Loucy (cell line): ENCODE data around the gene ARID3B.

Experiments used
- H2AFZ ChIP-seq: fragments of 200-600 bp; sonication (generic); 2 replicates; pipeline ENCODE4 v1.6.0; 2016; ENCODE audit warnings: antibody characterized with exemption, mild to moderate bottlenecking, low read length, moderate library complexity
- H3F3A ChIP-seq: fragments of 200-600 bp; 2 replicates; pipeline ENCODE4 v1.6.0; 2016; ENCODE audit warnings: antibody characterized with exemption, low read depth, mild to moderate bottlenecking
- H3K27me3 ChIP-seq: fragments of 200-600 bp; sonication (generic); 2 replicates; pipeline ENCODE4 v1.6.1; 2014; ENCODE audit warnings: low read length, mild to moderate bottlenecking; ENCODE audit not compliant: insufficient read depth, poor library complexity, severe bottlenecking
- H3K36me3 ChIP-seq: fragments of 200-600 bp; sonication (generic); 2 replicates; pipeline ENCODE4 v1.6.1; 2016; ENCODE audit warnings: low read length; ENCODE audit not compliant: insufficient read depth
- H3K4me1 ChIP-seq: fragments of 200-600 bp; sonication (generic); 2 replicates; pipeline ENCODE4 v1.5.1; 2014; ENCODE audit warnings: low read length, mild to moderate bottlenecking; ENCODE audit not compliant: insufficient read depth, poor library complexity, severe bottlenecking
- H3K4me2 ChIP-seq: fragments of 200-600 bp; sonication (generic); 2 replicates; pipeline ENCODE4 v1.6.0; 2014; ENCODE audit warnings: antibody characterized with exemption, low read length, low read depth, mild to moderate bottlenecking; ENCODE audit not compliant: poor library complexity, severe bottlenecking
- H3K4me3 ChIP-seq: fragments of 200-600 bp; sonication (generic); 2 replicates; pipeline ENCODE4 v1.5.1; 2014; ENCODE audit warnings: low read length, mild to moderate bottlenecking, mixed read lengths; ENCODE audit not compliant: poor library complexity, severe bottlenecking
- H3K79me2 ChIP-seq: fragments of 200-600 bp; sonication (generic); 2 replicates; pipeline ENCODE4 v1.6.1; 2014; ENCODE audit warnings: low read length; ENCODE audit not compliant: insufficient read depth
- H3K9ac ChIP-seq: fragments of 200-600 bp; sonication (generic); 2 replicates; pipeline ENCODE4 v1.6.0; 2014; ENCODE audit warnings: mild to moderate bottlenecking, low read depth, low read length, moderate library complexity; ENCODE audit not compliant: poor library complexity, severe bottlenecking
- H3K9me2 ChIP-seq: fragments of 200-600 bp; sonication (generic); replicated peaks from 2 replicates; pipeline ENCODE4 v1.6.1; 2016; ENCODE audit warnings: low read depth, low read length, mixed read lengths
- H3K9me3 ChIP-seq: fragments of 200-600 bp; sonication (generic); 2 replicates; pipeline ENCODE4 v1.6.1; 2014; ENCODE audit warnings: mild to moderate bottlenecking, antibody characterized with exemption, low read length, low read depth; ENCODE audit not compliant: insufficient read depth
- H4K20me1 ChIP-seq: fragments of 200-600 bp; sonication (generic); 2 replicates; pipeline ENCODE4 v1.6.0; 2014; ENCODE audit warnings: antibody characterized with exemption, low read length, mild to moderate bottlenecking; ENCODE audit not compliant: insufficient read depth, poor library complexity, severe bottlenecking
- CTCF ChIP-seq: fragments of 200-600 bp; sonication (generic); conservative IDR thresholded peaks from 2 replicates; pipeline ENCODE4 v1.5.1; 2014; ENCODE audit warnings: mild to moderate bottlenecking, antibody characterized with exemption, low read length
- EZH2phosphoT487 ChIP-seq: fragments of 200-600 bp; IDR thresholded peaks from 2 replicates; pipeline ENCODE4 v1.6.1; 2018; ENCODE audit warnings: antibody characterized with exemption, mild to moderate bottlenecking, moderate library complexity, borderline replicate concordance

ARID3B gene

GRCh38 chr15:74543043-74543422 is 2.0 kb downstream of the ARID3B start:
- Histone ChIP-seq H3K9me2 (no peaks in the 10 kb centered on the region), H3F3A (peaks cover 19% of the 10 kb centered on the region; the same call in 1 of the 2 replicates), H3K79me2 (peaks cover 29% of the 10 kb centered on the region), H3K4me2 (peak overlapping the region; percentile 91), H2AFZ (no peak overlapping the region), H3K27me3 (no peaks in the 10 kb centered on the region), H3K4me1 (peaks cover 36% of the 10 kb centered on the region), H3K4me3 (peak overlapping the region; percentile 93), H4K20me1 (peaks cover 41% of the 10 kb centered on the region), H3K36me3 (no peaks in the 10 kb centered on the region), H3K9ac (no peak overlapping the region), H3K9me3 (no peaks in the 10 kb centered on the region)
- TF ChIP-seq CTCF = no peak
- TF ChIP-seq EZH2phosphoT487 = no peak

- H3K27me3 ChIP-seq = no peaks in the 10 kb centered on the region
- no peak overlapping the region for H3K9ac ChIP-seq
- TF ChIP-seq CTCF (peak; percentile 69), EZH2phosphoT487 (no peak)
- no peaks in the 10 kb centered on the region for H3K9me2 ChIP-seq
- no peaks in the 10 kb centered on the region for H3K36me3 ChIP-seq
- peaks cover 46% of the 10 kb centered on the region for H4K20me1 ChIP-seq
- no peaks in the 10 kb centered on the region for H3K9me3 ChIP-seq
- peaks cover 19% of the 10 kb centered on the region; the same call in 1 of the 2 replicates for H3F3A ChIP-seq
- H3K79me2 ChIP-seq = peaks cover 31% of the 10 kb centered on the region
- H3K4me2 ChIP-seq = peak overlapping the region; percentile 91
- H3K4me1 ChIP-seq = peaks cover 36% of the 10 kb centered on the region
- H2AFZ ChIP-seq = no peak overlapping the region
- H3K4me3 ChIP-seq = peak overlapping the region; percentile 93
Measured at GRCh38 chr15:74543583-74543982, 2.6 kb downstream of the ARID3B start.

- H4K20me1 ChIP-seq = peaks cover 47% of the 10 kb centered on the region
- peak overlapping the region; percentile 77 for H3K4me2 ChIP-seq
Measured at GRCh38 chr15:74545086-74545485, 4.1 kb downstream of the ARID3B start.

More at GRCh38 chr15:74545086-74545485, 4.1 kb downstream of the ARID3B start:
- Histone ChIP-seq H3K79me2 (peaks cover 26% of the 10 kb centered on the region), H3K27me3 (no peaks in the 10 kb centered on the region), H2AFZ (no peak overlapping the region), H3F3A (peaks cover 19% of the 10 kb centered on the region; the same call in 1 of the 2 replicates), H3K9me3 (no peaks in the 10 kb centered on the region), H3K36me3 (no peaks in the 10 kb centered on the region), H3K9ac (no peak overlapping the region), H3K4me1 (peaks cover 36% of the 10 kb centered on the region), H3K4me3 (no peak overlapping the region), H3K9me2 (no peaks in the 10 kb centered on the region)
- no peak for TF ChIP-seq EZH2phosphoT487
- no peak for TF ChIP-seq CTCF
